NCI-H1048 (cell line): ENCODE measurements around the gene CHST10.
"Not testable (repeated sequence)": the region's sequence is repeated elsewhere in the genome, so short reads cannot be mapped to it uniquely, and the experiment has no call there.

Experiments used
- DNase-seq: peaks from one replicate; lab custom pipeline; 2025; lab: John Stamatoyannopoulos, UW

The CHST10 gene, protein sequence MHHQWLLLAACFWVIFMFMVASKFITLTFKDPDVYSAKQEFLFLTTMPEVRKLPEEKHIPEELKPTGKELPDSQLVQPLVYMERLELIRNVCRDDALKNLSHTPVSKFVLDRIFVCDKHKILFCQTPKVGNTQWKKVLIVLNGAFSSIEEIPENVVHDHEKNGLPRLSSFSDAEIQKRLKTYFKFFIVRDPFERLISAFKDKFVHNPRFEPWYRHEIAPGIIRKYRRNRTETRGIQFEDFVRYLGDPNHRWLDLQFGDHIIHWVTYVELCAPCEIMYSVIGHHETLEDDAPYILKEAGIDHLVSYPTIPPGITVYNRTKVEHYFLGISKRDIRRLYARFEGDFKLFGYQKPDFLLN

DNA sequence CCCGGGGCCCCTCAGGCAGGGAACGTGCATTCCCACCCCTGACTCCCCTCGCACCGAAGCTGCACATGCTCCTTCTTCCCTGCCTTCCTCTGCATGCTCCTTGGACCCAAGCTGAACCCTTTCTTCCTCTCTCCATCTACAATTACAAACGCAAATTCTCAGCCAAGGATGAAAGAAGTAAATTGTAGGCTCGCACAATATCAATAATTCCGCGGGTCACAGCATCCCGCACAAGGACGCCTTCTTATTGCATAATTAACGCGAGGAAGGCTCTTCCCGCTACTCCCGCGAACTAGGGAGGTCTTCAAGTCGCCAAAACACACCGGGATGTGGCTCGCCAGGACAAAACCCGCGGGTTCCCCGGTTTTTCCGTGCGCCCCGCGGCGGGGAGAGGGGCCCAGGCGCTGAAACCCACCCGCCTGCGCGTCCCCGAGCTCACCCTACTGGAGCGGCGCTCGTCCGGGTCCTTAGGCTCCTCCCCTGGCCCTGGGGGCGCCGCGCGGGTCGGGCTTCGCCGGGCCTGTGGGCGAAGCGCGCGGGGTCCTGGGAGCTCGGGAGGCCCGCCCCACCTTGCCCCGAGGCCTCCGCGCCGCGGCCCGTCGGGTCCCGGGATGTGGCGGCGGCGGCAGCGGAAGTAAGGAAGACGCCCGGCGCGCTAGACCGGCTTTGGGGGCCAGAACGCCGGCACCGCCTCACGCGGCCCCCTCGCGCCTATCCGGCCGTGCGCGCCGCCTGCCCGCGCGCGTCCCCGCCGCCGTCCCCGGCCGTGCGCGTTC is at the start of gene CHST10:
CHST10 (minus strand) TSS at position 734 of the 776 bp plus-strand sequence. CDS start 10,993 bp downstream, outside the sequence.
- no peak for DNase-seq

DNA sequence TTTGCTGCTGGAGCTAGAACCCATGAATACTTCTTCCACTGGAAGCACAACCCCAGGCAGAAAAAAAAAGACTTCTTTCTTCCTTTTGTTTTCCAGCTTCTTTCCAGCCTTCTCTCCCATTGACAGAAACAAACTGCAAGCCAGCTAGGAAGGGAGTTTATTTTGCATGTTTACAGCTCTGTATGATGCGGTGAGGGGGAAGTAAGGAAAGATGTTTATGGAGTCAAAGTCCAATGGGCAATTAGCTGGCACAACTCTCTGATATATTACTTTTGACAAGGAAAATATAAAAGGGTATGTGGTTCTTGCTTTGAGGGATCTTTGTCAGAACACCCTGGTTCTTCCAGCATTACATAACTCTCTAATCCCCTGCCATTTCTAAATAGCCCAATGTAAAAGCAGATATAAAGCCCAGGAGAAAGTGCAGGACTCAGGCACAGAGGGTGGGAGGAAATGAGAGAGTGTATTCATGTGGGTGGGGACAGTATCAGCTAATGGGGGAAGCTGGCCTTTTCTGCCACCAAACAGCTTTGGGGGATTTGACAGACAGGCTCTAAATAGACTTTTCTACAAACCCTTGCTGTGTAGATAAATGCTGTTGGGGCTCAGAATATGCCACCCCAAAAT is 43.5 kb upstream of the CHST10 start:
- no peak for DNase-seq

DNA sequence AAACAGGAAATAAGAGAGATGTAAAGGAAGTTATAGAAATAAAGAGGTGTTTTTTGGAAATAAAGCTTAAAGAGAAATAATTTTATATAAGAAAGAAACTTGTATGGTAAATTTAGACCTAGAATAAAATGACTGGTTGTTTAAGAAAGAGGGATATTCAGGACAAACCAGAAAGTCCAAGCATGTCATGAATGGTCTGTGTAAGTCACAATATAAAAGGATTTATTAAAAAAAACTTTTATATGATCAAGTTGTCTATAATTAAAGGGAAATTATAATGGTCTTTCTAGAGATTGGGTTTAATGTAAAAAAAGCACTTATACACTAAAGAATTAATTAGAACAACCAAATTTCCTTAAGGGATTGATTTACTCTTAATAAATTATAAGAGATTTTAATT is 38.9 kb upstream of the CHST10 start:
- not testable (repeated sequence) for DNase-seq

DNA sequence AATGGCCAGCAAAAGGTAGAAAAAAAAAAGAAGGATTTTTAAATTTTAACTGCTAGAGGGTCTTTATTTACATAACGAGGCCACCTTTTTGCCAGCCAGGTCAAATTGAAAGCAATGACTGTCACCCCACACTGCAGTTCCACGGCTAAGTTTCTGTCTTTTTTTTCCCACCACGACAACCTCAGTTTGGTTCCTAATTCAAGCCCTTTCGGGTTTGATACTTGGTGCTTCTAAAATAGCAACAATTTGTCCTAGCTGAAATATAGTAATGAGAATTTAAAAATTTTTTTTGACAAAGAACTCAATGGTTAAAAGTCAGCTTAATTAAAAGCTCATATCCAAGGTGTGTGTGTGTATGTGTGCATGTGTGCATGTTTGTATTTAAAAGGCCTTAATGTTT is 36.4 kb upstream of the CHST10 start:
- DNase-seq, result no peak

DNA sequence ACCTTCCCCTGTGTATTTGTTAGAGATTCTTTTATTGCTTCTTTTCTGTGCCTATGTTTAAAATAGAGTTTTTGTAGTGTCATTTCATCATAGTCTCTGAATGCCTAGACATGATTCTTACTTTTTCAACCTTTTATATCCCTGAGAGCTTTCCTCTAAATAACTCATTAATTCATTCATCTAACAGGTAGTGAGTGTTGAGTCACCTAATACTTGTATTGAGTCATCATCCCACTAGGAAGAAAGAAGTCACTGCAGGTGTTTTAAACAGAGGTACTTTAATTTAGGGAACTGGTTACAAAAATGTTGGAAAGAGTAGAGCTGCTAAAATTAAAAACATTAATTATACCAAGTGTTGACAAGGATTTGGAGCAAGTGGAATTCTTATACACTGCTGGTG is 34.3 kb upstream of the CHST10 start:
- DNase-seq, result no peak

DNA sequence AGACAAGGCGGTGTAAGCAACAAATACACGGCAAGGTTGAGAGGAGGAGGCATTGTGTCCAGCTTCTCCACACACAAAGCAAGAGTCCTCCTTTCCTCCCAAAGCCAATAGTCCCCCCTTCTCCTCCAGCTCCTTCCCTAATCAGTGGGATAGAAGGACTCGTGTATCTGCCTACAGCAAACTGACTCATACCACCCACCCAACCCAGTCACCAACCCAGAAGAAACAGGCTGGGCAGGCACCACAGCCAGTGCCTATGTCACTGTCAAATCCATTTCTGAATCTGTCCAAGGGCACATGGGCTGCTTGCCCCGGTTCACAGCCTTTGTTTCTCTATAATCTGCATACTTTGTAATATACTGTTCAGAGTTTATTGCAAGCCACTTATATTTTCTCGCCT is 33.6 kb upstream of the CHST10 start:
- DNase-seq, result no peak

DNA sequence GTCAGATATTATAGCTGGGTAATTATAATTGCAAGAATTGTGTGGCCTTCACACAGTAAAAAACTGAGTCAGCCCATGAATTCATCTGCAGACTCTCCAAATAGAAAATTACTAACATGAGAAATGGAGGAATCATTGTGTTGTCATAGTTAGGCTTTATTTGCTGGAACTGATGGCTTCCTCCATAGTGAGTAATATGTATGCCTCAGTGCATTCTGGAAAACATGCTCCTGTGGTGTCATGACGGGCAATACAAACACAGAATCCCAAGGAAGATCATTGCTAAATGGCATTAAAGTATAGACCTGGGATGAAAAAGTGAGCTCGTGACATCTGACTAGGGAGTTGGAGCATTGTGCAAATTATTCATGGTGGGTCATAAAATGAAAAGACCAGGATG is 29.2 kb upstream of the CHST10 start:
- no peak for DNase-seq

DNA sequence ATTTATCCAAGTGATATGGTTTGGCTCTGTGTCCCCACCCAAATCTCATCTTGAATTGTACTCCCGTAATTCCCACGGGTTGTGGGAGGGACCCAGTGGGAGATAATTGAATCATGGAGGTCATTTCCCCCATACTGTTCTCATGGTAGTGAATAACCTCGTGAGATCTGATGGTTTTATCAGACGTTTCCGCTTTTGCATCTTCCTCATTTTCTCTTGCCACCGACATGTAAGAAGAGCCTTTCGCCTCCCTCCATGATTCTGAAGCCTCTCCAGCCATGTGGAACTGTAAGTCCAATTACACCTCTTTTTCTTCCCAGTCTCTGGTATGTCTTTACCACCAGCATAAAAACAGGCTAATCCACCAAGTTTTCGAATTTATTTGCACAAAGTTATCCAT is 20.3 kb upstream of the CHST10 start:
- DNase-seq, result no peak

DNA sequence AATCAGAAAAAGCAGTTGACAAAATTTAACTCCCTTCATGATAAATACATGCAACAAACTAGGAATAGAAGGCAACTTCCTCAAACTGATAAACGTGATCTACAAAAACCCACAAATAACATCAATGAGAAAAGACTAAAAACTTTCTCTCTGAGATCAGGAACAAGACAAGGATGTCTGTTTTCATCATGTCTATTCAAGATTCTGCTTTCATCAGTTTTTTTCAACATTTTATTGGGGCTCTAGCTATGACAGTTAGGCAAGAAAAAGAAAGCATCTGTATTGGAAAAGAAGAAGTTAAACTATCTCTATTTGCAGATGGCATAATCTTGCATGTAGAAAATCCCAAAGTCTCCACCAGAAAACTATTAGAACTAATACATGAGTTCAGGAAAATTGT is 12.3 kb upstream of the CHST10 start:
- no peak for DNase-seq

DNA sequence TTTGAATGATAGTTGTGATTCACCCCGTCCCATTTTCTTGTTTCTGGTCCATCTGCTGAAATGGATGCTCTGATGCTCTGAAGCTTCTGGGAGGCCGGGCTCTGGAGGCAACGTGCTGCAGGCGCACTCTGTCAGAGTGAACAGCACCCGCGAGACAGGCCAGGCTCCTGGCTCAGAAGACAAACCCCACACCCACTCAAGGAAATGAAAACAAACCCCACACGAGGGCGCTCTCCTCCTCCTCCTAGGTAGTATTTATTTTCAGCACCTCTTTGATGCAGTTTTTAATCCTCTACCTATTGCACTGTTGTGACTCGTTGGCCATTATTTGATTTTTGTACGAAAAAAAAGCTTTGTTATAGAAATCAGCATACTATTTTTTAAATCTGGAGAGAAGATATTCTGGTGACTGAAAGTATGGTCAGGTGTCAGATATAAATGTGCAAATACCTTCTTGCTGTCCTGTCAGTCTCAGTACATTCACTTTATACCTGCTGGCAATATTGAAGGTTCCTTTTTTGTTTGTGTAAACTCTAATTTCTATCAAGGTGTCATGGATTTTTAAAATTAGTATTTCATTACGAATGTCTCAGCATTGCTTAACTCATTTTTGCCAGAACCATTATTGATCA is 10.3 kb upstream of the CHST10 start:
- no peak for DNase-seq

DNA sequence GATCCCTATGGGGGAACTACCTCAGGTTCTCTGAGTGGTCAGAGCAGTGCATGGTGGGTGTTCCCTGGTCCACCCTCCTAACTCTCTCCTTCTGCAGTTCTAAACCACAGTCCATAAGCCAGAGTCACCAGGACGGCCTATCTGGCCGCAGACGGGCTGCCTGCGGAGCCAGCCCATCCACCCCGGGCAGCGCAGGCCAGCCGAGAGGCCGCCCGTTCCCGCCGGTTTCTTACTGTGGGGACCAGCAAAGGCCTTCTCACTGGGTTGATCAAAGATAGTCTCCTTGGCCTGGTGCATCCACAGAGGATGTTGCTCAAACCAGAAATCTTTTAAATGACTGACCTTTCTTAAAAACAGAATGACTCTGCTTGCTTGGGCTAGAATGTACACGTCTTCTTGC is 9.6 kb upstream of the CHST10 start:
- DNase-seq, result no peak

DNA sequence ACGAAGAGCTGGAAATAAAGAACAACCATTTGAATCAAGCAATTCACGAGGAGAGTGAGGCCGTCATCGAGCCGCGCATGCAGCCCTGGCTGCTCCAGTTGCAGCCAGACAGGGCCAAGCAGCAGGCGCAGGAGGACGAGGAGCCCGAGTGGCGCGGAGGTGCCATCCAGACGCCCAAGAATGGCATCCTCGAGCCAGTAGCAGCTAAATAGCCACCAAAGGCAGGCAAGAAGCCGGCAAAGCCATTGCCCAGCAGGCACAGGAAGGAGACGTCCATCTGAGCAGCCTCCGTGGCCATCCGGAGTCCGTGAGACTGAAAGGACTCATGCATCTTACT is 8.9 kb upstream of the CHST10 start:
- no peak for DNase-seq

DNA sequence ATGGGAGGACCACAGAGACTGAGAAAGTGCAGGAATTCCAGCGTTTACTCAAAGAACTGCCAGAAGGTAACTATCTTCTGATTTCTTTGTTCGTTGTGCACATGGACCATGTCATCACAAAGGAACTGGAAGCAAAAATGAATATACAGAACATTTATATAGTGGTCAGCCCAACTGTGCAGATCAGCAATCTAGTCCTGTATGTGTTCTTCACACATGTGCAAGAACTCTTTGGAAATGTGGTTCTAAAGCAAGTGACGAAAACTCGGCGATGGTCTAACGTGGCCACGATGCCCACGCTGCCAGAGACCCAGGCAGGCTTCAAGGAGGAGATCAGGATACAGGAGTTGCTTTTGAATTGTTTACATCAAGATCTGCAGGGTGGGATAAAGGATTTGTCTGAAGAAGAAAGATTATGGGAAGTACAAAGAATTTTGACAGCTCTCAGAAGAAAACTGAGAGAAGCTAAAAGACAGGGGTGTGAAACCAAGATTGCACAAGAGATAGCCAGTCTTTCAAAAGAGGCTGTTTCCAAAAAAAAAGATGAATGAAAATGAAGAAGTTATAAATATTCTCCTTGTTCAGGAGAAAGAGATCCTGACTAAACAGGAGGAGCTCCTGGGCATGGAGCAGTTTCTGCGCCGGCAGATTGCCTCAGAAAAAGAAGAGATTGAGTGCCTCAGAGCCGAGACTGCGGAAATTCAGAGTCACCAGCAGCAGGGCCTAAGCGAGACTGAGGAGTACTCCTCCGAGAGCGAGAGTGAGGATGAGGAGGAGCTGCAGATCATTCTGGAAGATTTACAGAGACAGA is 8.3 kb upstream of the CHST10 start:
- no peak for DNase-seq

DNA sequence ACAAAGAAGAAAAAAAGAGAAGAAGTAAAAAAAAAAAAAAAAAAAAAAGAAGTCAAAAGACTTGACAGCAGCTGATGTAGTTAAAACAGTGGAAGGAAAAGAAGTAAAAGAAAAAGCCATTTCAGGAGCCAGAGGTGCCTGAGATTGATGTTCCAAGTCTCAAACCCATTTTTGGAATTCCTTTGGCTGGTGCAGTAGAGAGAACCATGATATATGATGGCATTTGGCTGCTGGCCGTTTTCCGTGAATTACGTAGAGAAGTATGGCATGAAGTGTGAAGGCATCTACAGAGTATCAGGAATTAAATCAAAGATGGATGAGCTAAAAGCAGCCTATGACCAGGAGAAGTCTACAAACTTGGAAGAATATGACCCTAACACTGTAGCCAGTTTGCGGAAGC is 7.6 kb upstream of the CHST10 start:
- DNase-seq, result no peak

DNA sequence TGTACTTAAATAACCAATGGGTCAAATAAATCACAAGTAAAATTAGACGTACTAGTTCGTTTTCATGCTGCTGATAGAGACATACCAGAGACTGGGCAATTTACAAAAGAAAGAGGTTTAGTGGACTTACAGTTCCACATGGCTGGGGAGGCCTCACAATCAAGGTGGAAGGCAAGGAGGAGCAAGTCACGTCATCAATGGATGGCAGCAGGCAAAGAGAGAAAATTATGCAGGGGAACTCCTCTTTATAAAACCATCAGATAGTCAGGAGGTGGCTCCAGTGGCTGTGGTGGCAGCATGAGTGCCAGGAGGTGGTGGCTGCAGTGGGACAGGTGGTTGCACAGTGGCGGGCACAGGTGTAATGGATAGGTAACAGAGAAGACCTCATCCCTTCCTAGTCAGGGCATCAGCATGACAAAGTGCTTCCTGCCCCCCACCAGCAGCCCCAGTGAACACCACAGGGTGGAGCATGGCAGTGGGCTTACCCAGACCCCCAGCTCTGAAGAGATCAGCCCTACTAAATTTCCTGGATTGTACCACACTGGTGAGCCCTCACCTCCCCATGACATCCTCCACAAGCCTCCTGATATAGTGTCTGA is 6.9 kb upstream of the CHST10 start:
- DNase-seq, result no peak

DNA sequence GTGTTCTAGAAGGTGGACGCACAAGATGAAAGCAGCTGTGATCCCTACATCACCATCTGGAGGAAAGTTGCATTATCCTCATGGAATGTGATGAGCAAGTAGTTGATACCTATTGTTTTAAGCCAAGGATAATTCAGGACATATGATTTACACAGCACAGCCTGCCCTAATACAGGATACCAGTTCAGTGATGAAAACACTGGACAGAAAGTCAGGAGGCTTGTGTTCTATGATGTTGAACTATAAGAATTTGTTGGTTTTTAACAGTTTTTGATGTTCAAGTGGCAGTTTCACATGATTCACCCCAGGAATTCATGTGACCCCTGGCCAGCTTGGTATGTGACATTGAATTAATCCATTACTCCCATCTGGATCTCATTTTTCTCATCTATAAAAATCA is 6.2 kb upstream of the CHST10 start:
- DNase-seq, result no peak

DNA sequence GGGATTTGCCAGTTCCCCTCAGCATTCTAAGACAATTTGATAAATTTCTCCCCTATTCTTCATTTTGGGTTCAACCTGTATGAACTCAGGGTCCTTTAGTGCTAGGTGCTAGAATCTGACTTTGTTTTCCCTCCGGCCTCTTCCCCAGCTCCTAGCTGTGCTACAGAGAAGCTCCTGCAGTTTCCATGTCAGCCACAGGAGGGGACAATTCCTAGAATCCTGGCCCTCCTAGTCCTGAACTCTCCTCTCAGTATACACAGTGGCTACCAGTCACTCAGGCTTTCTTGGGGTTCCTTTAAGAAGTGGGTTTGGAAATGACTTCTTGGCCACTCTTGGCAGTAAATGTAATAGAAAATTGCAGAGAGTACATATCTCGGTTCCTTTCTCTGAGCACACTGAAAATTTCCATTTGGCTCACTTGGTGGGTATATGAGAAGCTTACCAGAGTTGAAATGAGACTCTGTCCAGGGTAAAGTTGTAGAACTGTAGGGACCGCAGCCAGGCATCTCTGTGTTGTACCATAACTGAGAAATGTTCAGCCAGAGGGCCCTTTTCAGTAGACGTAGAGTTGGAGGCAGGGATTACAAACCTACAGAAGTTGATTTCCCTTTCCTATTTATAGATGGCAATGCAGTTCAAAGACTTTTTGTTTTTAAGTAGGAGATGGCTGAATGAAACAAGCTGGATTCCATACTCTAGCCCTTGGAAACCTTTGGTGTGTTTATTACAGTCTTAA is 5.0 kb upstream of the CHST10 start:
- DNase-seq, result no peak

DNA sequence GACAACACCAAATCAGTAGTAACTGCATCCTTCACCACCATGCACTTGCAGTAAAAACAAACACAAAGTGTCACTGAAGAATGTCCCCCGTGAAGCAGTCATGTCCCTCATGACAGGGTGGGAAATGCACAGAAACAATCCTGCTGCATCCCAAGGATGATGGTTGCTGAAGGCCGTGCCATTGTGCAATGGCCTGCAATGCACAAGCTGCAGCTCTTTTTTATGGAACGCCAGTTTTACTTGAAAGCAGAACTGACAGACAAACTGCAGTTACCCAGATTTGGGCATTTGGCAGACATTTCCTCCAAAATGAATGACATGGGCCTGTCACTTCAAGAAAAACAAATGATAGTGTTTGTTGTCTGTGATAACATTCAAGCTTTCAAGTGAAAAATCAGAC is 2.4 kb upstream of the CHST10 start:
- no peak for DNase-seq

DNA sequence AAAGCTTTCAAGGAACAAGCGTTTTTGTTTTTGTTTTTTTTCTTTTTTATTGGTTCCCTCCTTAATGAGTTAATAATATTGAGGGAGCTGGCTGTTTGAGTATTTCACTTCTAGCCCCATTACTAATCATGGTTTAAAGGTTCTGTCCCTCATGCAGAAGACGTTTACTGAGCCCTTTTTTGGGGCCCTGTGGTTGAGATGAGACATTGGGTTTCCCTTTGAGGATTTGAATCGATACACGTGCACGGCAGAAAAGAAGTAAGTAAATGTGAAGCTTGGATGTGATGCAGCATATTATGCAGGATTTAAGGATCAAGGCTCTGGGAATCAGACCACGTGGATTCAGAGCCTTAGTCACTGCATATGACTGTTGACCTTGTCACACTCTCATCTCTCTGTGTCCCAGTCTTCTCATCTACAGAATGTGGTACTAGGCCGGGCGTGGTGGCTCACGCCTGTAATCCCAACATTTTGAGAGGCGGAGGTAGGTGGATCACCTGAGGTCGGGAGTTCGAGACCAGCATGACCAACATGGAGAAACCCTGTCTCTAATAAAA is 1.0 kb upstream of the CHST10 start:
- no peak for DNase-seq

DNA sequence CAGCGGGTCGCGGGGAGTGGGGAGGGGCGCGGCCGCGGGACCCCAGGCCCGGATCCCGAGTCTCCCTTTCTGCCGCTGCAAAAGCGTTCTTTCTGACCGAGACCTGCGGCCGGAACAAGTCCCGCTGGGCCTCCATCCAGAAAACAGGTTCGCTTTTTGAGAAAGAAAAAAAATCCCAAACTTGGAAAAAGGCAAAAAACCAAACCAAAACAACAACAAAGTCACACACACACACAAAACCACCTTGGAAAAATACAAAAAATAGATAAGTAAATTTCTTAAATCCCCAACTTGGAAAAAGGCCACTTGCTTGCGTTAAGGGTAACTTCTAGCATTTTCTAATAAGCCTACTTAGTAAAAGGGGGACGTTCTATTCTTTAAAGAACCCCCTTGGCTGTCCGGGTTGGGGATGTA is 250 bp upstream of the CHST10 start:
- no peak for DNase-seq
